ENCODE data around the gene MTHFD1L. TPM values are rescaled to one million over a fixed set of nuclear protein-coding genes. Genes with fewer than 3 reads are reported as not detected.
"Not testable (repeated sequence)": the region's sequence is repeated elsewhere in the genome, so short reads cannot be mapped to it uniquely, and the experiment has no call there.

MTHFD1L gene
- total RNA-seq, 2 donors from 2014 or later = 4.1 to 12.2 TPM

GRCh38 chr6:151109869-151110575, 244.5 kb downstream of the MTHFD1L start:
- H3K4me1 ChIP-seq = no peaks in the 10 kb centered on the region
- DNase-seq (ENCODE audit: low spot score) = no peak
- no peaks in the 10 kb centered on the region for H3K36me3 ChIP-seq
- no peaks in the 10 kb centered on the region for H3K27me3 ChIP-seq
- TF ChIP-seq, protein P1, sequence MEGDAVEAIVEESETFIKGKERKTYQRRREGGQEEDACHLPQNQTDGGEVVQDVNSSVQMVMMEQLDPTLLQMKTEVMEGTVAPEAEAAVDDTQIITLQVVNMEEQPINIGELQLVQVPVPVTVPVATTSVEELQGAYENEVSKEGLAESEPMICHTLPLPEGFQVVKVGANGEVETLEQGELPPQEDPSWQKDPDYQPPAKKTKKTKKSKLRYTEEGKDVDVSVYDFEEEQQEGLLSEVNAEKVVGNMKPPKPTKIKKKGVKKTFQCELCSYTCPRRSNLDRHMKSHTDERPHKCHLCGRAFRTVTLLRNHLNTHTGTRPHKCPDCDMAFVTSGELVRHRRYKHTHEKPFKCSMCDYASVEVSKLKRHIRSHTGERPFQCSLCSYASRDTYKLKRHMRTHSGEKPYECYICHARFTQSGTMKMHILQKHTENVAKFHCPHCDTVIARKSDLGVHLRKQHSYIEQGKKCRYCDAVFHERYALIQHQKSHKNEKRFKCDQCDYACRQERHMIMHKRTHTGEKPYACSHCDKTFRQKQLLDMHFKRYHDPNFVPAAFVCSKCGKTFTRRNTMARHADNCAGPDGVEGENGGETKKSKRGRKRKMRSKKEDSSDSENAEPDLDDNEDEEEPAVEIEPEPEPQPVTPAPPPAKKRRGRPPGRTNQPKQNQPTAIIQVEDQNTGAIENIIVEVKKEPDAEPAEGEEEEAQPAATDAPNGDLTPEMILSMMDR (IDR thresholded peaks at IDR 0.05) = no peak
- H3K9me3 ChIP-seq = no peaks in the 10 kb centered on the region
- H3K4me3 ChIP-seq = no peak overlapping the region
- no peak overlapping the region for H3K27ac ChIP-seq

DNA sequence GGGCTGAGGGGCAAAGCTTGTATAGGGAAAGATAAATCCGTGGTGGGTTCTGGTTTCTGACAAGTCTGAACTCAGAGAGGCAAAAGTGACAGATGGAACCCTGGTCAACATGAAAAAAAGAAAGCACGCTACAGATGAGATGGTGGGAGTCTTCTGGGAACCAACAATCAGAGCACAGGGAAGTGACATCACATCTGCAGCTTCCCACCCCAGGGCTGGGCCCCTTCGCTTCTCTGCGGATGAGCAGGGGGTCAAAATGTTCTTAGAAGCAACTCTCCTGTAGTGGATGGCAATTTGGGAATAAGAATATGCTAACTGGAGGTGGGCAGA, 245.0 kb downstream of the MTHFD1L start:
- H3K4me1 ChIP-seq = no peaks in the 10 kb centered on the region
- no peak overlapping the region for H3K4me3 ChIP-seq
- no peaks in the 10 kb centered on the region for H3K27me3 ChIP-seq
- TF ChIP-seq, protein P1 (IDR thresholded peaks at IDR 0.05) = no peak
- DNase-seq (ENCODE audit: low spot score) = no peak
- no peaks in the 10 kb centered on the region for H3K36me3 ChIP-seq
- H3K27ac ChIP-seq = no peak overlapping the region
- no peaks in the 10 kb centered on the region for H3K9me3 ChIP-seq

- TF ChIP-seq, protein P1 (IDR thresholded peaks at IDR 0.05) = no peak
- no peak for DNase-seq (ENCODE audit: low spot score)
- Histone ChIP-seq H3K4me1 (no peaks in the 10 kb centered on the region), H3K9me3 (no peaks in the 10 kb centered on the region), H3K4me3 (no peak overlapping the region), H3K36me3 (no peaks in the 10 kb centered on the region), H3K27ac (no peak overlapping the region), H3K27me3 (no peaks in the 10 kb centered on the region)
Measured at GRCh38 chr6:151111670-151112069, 246.2 kb downstream of the MTHFD1L start.

- H3K4me1 ChIP-seq = no peaks in the 10 kb centered on the region
- no peaks in the 10 kb centered on the region for H3K27me3 ChIP-seq
- no peak for DNase-seq (ENCODE audit: low spot score)
- TF ChIP-seq, protein P1 (IDR thresholded peaks at IDR 0.05) = no peak
- H3K9me3 ChIP-seq = no peaks in the 10 kb centered on the region
- no peak overlapping the region for H3K27ac ChIP-seq
- no peaks in the 10 kb centered on the region for H3K36me3 ChIP-seq
- no peak overlapping the region for H3K4me3 ChIP-seq
Measured at GRCh38 chr6:151112130-151112529, 246.6 kb downstream of the MTHFD1L start.

GRCh38 chr6:151112884-151113283, 247.4 kb downstream of the MTHFD1L start:
- H3K9me3 ChIP-seq; H3K4me3 ChIP-seq; H3K36me3 ChIP-seq; H3K27me3 ChIP-seq; H3K27ac ChIP-seq; DNase-seq (ENCODE audit: low spot score); H3K4me1 ChIP-seq: not testable (repeated sequence)

DNA sequence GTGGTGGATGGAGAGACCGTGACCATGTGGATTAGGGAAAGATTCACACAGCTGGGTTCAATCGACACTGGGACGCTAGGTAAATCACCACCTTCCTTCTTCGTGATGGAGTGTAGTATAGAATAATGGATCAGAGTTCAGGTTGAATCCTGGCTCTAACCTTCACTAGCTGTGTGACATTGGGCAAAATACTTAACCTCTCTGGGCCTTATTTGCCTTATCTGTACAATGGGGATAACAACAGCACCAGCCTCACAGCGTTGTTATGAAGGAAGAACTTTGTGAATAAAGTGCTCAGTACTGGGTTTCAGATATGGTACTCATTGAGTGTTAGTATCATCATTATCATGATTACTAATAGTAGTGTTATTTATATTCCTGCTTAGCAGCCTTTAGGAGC, 248.1 kb downstream of the MTHFD1L start:
- H3K27ac ChIP-seq = no peak overlapping the region
- TF ChIP-seq, protein P1 (IDR thresholded peaks at IDR 0.05) = no peak
- no peak for DNase-seq (ENCODE audit: low spot score)
- H3K36me3 ChIP-seq = no peaks in the 10 kb centered on the region
- H3K4me1 ChIP-seq = no peaks in the 10 kb centered on the region
- no peaks in the 10 kb centered on the region for H3K9me3 ChIP-seq
- no peak overlapping the region for H3K4me3 ChIP-seq
- no peaks in the 10 kb centered on the region for H3K27me3 ChIP-seq

Data from right atrium auricular region (tissue), 2 donors.